ENCODE results near the gene CNOT6. TPM values are rescaled to one million over a fixed set of nuclear protein-coding genes. Genes with fewer than 3 reads are reported as not detected.
"Not testable (repeated sequence)": the region's sequence is repeated elsewhere in the genome, so short reads cannot be mapped to it uniquely, and the experiment has no call there.

Gene CNOT6
- total RNA-seq, 1 donor from 2014 or later: 46.3 TPM

DNA sequence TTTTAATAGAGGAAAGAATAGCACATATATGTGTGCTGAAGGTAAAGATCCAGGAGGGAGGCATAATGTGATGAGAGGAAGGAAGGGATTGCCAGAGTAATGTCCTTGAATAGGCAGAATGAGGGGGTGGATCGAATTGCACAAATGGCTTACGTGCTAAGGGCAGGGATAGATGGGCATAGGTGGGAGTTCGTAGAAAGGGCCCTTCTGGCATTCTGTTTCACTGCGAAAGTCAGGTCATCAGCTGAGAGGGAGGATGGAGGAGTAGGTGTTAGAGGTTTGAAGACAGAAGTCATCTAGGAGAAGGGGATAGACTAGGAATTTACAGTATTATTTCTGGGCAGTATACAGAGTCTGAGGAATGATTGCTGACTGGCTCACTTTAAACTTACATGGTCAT, 32.1 kb downstream of the CNOT6 start:
- Mint-ChIP-seq H3K27ac (ENCODE audit: unreplicated experiment) (no peak overlapping the region), H3K36me3 (ENCODE audit: low read depth, unreplicated experiment) (peaks cover 13% of the 10 kb centered on the region), H3K9me3 (ENCODE audit: unreplicated experiment) (no peaks in the 10 kb centered on the region), H3K4me3 (ENCODE audit: unreplicated experiment) (no peak overlapping the region), H3K27me3 (ENCODE audit: unreplicated experiment) (peaks cover 3% of the 10 kb centered on the region), H3K4me1 (ENCODE audit: unreplicated experiment) (peaks cover 22% of the 10 kb centered on the region)
- no peak for DNase-seq (ENCODE audit: low spot score)
- TF ChIP-seq, protein P1, sequence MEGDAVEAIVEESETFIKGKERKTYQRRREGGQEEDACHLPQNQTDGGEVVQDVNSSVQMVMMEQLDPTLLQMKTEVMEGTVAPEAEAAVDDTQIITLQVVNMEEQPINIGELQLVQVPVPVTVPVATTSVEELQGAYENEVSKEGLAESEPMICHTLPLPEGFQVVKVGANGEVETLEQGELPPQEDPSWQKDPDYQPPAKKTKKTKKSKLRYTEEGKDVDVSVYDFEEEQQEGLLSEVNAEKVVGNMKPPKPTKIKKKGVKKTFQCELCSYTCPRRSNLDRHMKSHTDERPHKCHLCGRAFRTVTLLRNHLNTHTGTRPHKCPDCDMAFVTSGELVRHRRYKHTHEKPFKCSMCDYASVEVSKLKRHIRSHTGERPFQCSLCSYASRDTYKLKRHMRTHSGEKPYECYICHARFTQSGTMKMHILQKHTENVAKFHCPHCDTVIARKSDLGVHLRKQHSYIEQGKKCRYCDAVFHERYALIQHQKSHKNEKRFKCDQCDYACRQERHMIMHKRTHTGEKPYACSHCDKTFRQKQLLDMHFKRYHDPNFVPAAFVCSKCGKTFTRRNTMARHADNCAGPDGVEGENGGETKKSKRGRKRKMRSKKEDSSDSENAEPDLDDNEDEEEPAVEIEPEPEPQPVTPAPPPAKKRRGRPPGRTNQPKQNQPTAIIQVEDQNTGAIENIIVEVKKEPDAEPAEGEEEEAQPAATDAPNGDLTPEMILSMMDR (IDR thresholded peaks at IDR 0.05; ENCODE audit: unreplicated experiment): no peak

DNA sequence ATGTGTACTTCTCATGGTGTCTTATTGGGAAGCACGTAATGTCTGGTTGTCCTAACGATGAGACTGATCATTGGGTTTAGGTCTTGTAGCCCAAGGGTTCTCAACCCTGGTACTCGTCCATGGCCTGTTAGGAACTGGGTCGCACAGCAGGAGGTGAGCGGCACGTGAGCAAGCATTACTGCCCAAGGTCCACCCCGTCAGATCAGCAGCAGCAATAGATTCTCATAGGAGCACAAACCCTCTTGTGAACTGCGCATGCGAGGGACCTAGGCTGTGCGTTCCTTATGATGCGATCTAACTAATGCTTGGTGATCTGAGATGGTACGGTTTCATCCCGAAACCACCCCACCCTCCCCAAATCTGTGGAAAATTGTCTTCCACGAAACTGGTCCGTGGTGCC, 33.5 kb downstream of the CNOT6 start:
- Mint-ChIP-seq H3K9me3 (ENCODE audit: unreplicated experiment) (no peaks in the 10 kb centered on the region), H3K27me3 (ENCODE audit: unreplicated experiment) (peaks cover 3% of the 10 kb centered on the region), H3K36me3 (ENCODE audit: low read depth, unreplicated experiment) (peaks cover 25% of the 10 kb centered on the region), H3K4me1 (ENCODE audit: unreplicated experiment) (peaks cover 17% of the 10 kb centered on the region), H3K27ac (ENCODE audit: unreplicated experiment) (no peak overlapping the region), H3K4me3 (ENCODE audit: unreplicated experiment) (no peak overlapping the region)
- DNase-seq (ENCODE audit: low spot score): no peak
- TF ChIP-seq, protein P1 (IDR thresholded peaks at IDR 0.05; ENCODE audit: unreplicated experiment): no peak

DNA sequence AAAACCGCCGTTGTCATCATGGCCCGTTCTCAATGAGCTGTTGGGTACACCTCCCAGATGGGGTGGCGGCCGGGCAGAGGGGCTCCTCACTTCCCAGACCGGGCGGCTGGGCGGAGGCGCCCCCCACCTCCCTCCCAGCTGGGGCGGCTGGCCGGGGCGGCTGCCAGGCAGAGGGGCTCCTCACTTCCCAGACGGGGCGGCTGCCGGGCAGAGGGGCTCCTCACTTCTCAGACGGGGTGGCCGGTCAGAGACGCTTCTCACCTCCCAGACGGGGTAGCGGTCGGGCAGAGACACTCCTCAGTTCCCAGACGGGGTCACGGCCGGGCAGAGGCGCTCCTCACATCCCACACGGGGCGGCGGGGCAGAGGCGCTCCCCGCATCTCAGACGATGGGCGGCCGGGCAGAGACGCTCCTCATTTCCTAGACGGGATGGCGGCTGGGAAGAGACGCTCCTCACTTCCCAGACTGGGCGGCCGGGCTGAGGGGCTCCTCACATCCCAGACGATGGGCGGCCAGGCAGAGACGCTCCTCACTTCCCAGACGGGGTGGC, 36.9 kb downstream of the CNOT6 start:
- DNase-seq (ENCODE audit: low spot score); H3K4me3 Mint-ChIP-seq (ENCODE audit: unreplicated experiment); H3K9me3 Mint-ChIP-seq (ENCODE audit: unreplicated experiment); H3K27me3 Mint-ChIP-seq (ENCODE audit: unreplicated experiment); H3K27ac Mint-ChIP-seq (ENCODE audit: unreplicated experiment); H3K4me1 Mint-ChIP-seq (ENCODE audit: unreplicated experiment): not testable (repeated sequence)
- H3K36me3 Mint-ChIP-seq (ENCODE audit: low read depth, unreplicated experiment): peaks cover 39% of the 10 kb centered on the region

DNA sequence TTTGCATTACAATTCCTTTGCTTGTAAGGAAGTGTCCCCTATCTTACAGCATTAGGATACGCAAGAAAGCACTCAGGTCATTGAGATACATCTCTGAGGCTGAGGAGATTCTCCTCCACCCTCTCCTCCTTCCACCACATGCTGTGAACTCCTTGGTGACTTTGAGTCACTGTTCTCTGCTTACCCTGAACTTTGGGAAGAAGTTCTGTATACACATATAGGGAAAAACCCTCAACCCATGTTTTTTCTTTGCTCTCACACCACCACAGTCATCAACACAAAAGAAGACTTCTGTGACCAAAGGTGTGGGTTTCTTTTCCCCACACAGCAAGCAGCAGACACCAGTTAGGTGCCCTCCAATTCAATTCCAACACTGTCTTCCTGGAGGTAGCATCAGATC, 38.1 kb downstream of the CNOT6 start:
- H3K9me3 Mint-ChIP-seq (ENCODE audit: unreplicated experiment): no peaks in the 10 kb centered on the region
- H3K36me3 Mint-ChIP-seq (ENCODE audit: low read depth, unreplicated experiment): peaks cover 39% of the 10 kb centered on the region
- no peaks in the 10 kb centered on the region for H3K4me1 Mint-ChIP-seq (ENCODE audit: unreplicated experiment)
- peak overlapping the region; percentile 52 for H3K27ac Mint-ChIP-seq (ENCODE audit: unreplicated experiment)
- peak overlapping the region; percentile 79 for H3K4me3 Mint-ChIP-seq (ENCODE audit: unreplicated experiment)
- TF ChIP-seq, protein P1 (IDR thresholded peaks at IDR 0.05; ENCODE audit: unreplicated experiment): no peak
- peaks cover 2% of the 10 kb centered on the region for H3K27me3 Mint-ChIP-seq (ENCODE audit: unreplicated experiment)
- no peak for DNase-seq (ENCODE audit: low spot score)

DNA sequence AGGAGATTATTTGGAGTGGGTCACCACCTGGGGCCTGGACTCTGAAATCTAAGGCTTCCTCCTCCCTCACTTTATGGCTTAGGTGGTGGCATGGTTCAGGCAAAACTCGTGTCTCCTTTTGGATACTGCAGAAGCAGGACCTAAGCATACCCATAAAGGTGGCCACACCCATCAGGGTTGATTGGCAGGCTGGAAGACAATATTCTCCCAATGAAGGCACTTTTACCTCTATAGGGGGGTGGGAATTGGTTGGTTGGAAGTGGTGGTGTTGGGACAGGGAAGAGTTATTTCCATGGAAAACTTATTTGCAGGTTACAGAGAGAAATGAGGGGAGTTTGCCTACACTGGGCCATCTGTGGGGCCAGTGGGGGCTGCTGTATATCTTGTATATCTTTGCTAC, 39.7 kb downstream of the CNOT6 start:
- Mint-ChIP-seq H3K4me3 (ENCODE audit: unreplicated experiment) (no peak overlapping the region), H3K27me3 (ENCODE audit: unreplicated experiment) (peaks cover 2% of the 10 kb centered on the region), H3K4me1 (ENCODE audit: unreplicated experiment) (no peaks in the 10 kb centered on the region), H3K36me3 (ENCODE audit: low read depth, unreplicated experiment) (peaks cover 39% of the 10 kb centered on the region), H3K27ac (ENCODE audit: unreplicated experiment) (no peak overlapping the region), H3K9me3 (ENCODE audit: unreplicated experiment) (no peaks in the 10 kb centered on the region)
- TF ChIP-seq, protein P1 (IDR thresholded peaks at IDR 0.05; ENCODE audit: unreplicated experiment): no peak
- no peak for DNase-seq (ENCODE audit: low spot score)
